ENCODE results near the gene TEKT5. TPM values are rescaled to one million over a fixed set of nuclear protein-coding genes. Genes with fewer than 3 reads are reported as not detected.
"Not testable (repeated sequence)": the region's sequence is repeated elsewhere in the genome, so short reads cannot be mapped to it uniquely, and the experiment has no call there.

The TEKT5 gene
- total RNA-seq, 1 donor from 2014 or later: 0.07 TPM

GRCh38 chr16:10681310-10682308 is 13.1 kb downstream of the TEKT5 start:
- no peak overlapping the region for H3K9ac ChIP-seq
- Mint-ChIP-seq H3K4me3 (no peak overlapping the region), H3K36me3 (no peaks in the 10 kb centered on the region), H3K9me3 (peaks cover 3% of the 10 kb centered on the region), H3K4me1 (peaks cover 16% of the 10 kb centered on the region), H3K27ac (peak overlapping the region; percentile 75), H3K27me3 (ENCODE audit: insufficient read depth, low read depth) (peaks cover 19% of the 10 kb centered on the region)
- H3F3A ChIP-seq (ENCODE audit: low read depth): peaks cover 13% of the 10 kb centered on the region
- H3K27ac ChIP-seq: no peak overlapping the region
- DNase-seq (ENCODE audit: low spot score): no peak
- H3K4me2 ChIP-seq: no peak overlapping the region
- H3K27me3 ChIP-seq: no peaks in the 10 kb centered on the region
- no peaks in the 10 kb centered on the region for H3K9me3 ChIP-seq (ENCODE audit: low read depth)
- no peak overlapping the region for H3K4me3 ChIP-seq
- no peaks in the 10 kb centered on the region for H3K36me3 ChIP-seq
- no peak overlapping the region for H2AFZ ChIP-seq (replicated peaks)
- no peaks in the 10 kb centered on the region for H4K20me1 ChIP-seq (ENCODE audit: low read depth)
- no peak for TF ChIP-seq EZH2 (IDR thresholded peaks at IDR 0.05)
- no peak for TF ChIP-seq EZH2phosphoT487 (IDR thresholded peaks at IDR 0.05)
- H3K79me2 ChIP-seq (ENCODE audit: low read depth): no peaks in the 10 kb centered on the region
- peaks cover 11% of the 10 kb centered on the region for H3K4me1 ChIP-seq

DNA sequence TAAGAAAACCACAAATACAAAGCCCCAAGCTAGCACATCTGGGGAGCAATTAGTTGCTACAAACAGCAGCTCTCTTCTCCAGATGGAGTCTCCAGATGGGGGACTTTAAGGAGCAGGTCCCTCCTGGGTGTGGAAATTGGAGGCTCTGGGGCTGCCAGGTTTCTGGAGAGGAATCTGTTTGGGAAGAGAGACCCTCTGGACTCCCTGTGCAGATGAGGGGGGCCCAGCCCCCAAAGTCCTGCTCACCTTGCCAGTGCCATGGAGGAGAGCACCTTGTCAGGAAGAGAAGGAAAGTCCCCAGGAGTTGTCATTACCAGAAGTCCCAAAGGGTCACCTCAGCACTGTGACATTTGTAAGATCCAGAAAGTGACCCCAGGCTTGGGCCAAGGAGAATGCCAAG is 14.8 kb downstream of the TEKT5 start:
- Mint-ChIP-seq H3K4me3 (no peak overlapping the region), H3K27me3 (ENCODE audit: insufficient read depth, low read depth) (peaks cover 21% of the 10 kb centered on the region), H3K27ac (no peak overlapping the region), H3K9me3 (peaks cover 3% of the 10 kb centered on the region), H3K36me3 (no peaks in the 10 kb centered on the region), H3K4me1 (peaks cover 16% of the 10 kb centered on the region)
- Histone ChIP-seq H3K36me3 (no peaks in the 10 kb centered on the region), H3K4me1 (peaks cover 11% of the 10 kb centered on the region), H3K27ac (no peak overlapping the region), H3K4me3 (no peak overlapping the region), H2AFZ (replicated peaks) (no peak overlapping the region), H3K9me3 (ENCODE audit: low read depth) (no peaks in the 10 kb centered on the region), H3K27me3 (no peaks in the 10 kb centered on the region), H3K79me2 (ENCODE audit: low read depth) (no peaks in the 10 kb centered on the region), H4K20me1 (ENCODE audit: low read depth) (no peaks in the 10 kb centered on the region), H3K4me2 (no peak overlapping the region), H3F3A (ENCODE audit: low read depth) (peaks cover 13% of the 10 kb centered on the region), H3K9ac (no peak overlapping the region)
- DNase-seq (ENCODE audit: low spot score): no peak
- TF ChIP-seq CTCF (IDR thresholded peaks at IDR 0.05): no peak
- TF ChIP-seq EZH2phosphoT487 (IDR thresholded peaks at IDR 0.05): no peak
- no peak for TF ChIP-seq EZH2 (IDR thresholded peaks at IDR 0.05)

GRCh38 chr16:10679441-10679840 is 15.3 kb downstream of the TEKT5 start:
- not testable (repeated sequence) for H3K9ac ChIP-seq; H2AFZ ChIP-seq (replicated peaks); H3K36me3 Mint-ChIP-seq; H3K4me3 Mint-ChIP-seq; H3K9me3 Mint-ChIP-seq; H3K27ac ChIP-seq; DNase-seq (ENCODE audit: low spot score); H3K27me3 ChIP-seq; H3K9me3 ChIP-seq (ENCODE audit: low read depth); H3K79me2 ChIP-seq (ENCODE audit: low read depth); H3K4me3 ChIP-seq; H3K36me3 ChIP-seq; H3K4me2 ChIP-seq; H4K20me1 ChIP-seq (ENCODE audit: low read depth); H3K27ac Mint-ChIP-seq
- peaks cover 11% of the 10 kb centered on the region for H3K4me1 ChIP-seq
- Mint-ChIP-seq H3K4me1 (peaks cover 16% of the 10 kb centered on the region), H3K27me3 (ENCODE audit: insufficient read depth, low read depth) (peaks cover 21% of the 10 kb centered on the region)
- H3F3A ChIP-seq (ENCODE audit: low read depth): peaks cover 13% of the 10 kb centered on the region

DNA sequence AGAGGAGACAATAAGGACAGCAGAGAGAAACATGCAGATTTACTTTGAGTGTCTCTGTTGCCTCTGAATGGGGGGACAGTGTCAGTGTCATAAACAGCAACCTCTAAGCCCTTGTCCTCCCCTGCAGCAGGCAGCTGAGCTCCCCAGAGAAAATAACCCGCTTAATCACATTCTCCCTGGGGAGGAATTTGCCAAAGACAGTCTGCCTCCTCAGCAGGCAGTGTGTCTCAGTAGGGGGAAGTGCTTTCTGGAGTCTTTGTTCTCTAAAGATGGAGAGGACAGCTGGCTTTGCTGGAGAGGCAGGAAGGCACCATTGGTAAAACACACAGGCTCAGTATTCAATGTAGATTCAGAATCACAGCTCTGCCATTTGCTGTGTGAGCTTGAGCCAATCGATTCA is 16.1 kb downstream of the TEKT5 start:
- no peaks in the 10 kb centered on the region for H3K36me3 ChIP-seq
- peaks cover 10% of the 10 kb centered on the region for H3K4me1 Mint-ChIP-seq
- TF ChIP-seq EZH2phosphoT487 (IDR thresholded peaks at IDR 0.05) (no peak), CTCF (IDR thresholded peaks at IDR 0.05) (no peak), EZH2 (IDR thresholded peaks at IDR 0.05) (no peak)
- H3K9me3 ChIP-seq (ENCODE audit: low read depth): no peaks in the 10 kb centered on the region
- peaks cover 3% of the 10 kb centered on the region for H3K9me3 Mint-ChIP-seq
- H3K9ac ChIP-seq: no peak overlapping the region
- H3K36me3 Mint-ChIP-seq: no peaks in the 10 kb centered on the region
- peak overlapping the region; percentile 95 for H3K27ac Mint-ChIP-seq
- H3K4me3 ChIP-seq: no peak overlapping the region
- H3K4me1 ChIP-seq: peaks cover 11% of the 10 kb centered on the region
- H3K4me3 Mint-ChIP-seq: no peak overlapping the region
- no peaks in the 10 kb centered on the region for H4K20me1 ChIP-seq (ENCODE audit: low read depth)
- peak; percentile 72 for DNase-seq (ENCODE audit: low spot score)
- H2AFZ ChIP-seq (replicated peaks): no peak overlapping the region
- no peaks in the 10 kb centered on the region for H3K27me3 ChIP-seq
- H3K4me2 ChIP-seq: peak overlapping the region; percentile 61
- H3F3A ChIP-seq (ENCODE audit: low read depth): peaks cover 13% of the 10 kb centered on the region
- H3K79me2 ChIP-seq (ENCODE audit: low read depth): no peaks in the 10 kb centered on the region
- H3K27me3 Mint-ChIP-seq (ENCODE audit: insufficient read depth, low read depth): peaks cover 18% of the 10 kb centered on the region
- peak overlapping the region; percentile 47 for H3K27ac ChIP-seq
